ENCODE measurements around the gene RTKN2. TPM values are rescaled to one million over a fixed set of nuclear protein-coding genes. Genes with fewer than 3 reads are reported as not detected.

The RTKN2 gene
- total RNA-seq, 4 donors from 2014 or later, result 0.11 to 0.42 (median 0.39) TPM; not detected in 1

DNA sequence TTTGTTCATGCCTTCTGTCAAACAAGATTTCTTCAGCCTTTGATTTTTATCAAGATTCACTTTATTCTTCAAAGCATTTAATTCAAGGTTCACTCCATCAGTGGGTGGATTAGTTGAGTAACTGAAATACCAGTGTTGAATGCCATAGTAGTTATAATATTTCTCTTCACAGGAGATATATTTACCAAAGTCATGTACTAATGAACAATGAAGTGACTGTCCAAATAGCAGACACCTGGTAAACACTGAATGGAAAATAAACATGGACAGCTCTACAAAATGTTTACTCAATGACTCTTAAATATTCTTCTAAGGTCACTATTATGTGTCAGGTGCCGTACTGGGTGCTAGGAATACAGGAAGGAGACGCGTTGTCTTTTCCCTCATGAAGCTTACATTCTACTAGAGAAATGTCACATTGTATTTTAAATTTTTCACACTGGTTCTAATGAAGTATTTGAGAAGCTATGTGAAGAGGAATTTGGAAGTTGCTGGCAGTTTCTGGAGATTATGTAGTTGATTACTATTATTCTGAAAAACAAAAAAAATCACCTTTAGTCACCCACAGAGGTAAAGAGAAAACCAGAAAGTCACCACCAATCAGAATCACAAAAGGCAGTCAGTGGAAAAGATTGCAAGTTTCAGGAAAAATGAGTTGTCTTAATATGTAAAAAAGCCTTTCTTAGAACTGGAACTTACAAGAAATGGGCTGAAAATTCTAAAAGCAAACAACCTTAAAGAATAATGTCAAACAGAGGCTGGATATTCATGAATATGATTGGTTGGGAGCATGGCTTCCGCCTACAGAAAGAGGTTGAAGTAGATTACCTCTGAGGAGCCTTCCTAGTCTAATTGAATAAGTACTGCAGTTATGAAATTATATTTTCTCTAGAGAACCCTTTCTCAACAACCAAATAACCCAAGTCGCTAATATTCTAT, 84.5 kb downstream of the RTKN2 start:
- Histone ChIP-seq H3K36me3 (no peaks in the 10 kb centered on the region), H3K9me3 (no peaks in the 10 kb centered on the region), H3K4me1 (no peaks in the 10 kb centered on the region), H3K27me3 (no peaks in the 10 kb centered on the region), H3K27ac (replicated peaks in 1 of 4) (no peak overlapping the region), H3K4me3 (no peak overlapping the region)
- 92% methylated on average over 5 of the region's 5 CpGs for WGBS
- DNase-seq (ENCODE audit: extremely low spot score), result no peak
- no peak for TF ChIP-seq POLR2AphosphoS5 (IDR thresholded peaks at IDR 0.05)
- TF ChIP-seq EP300 (IDR thresholded peaks at IDR 0.05), result no peak
- TF ChIP-seq, protein P1, sequence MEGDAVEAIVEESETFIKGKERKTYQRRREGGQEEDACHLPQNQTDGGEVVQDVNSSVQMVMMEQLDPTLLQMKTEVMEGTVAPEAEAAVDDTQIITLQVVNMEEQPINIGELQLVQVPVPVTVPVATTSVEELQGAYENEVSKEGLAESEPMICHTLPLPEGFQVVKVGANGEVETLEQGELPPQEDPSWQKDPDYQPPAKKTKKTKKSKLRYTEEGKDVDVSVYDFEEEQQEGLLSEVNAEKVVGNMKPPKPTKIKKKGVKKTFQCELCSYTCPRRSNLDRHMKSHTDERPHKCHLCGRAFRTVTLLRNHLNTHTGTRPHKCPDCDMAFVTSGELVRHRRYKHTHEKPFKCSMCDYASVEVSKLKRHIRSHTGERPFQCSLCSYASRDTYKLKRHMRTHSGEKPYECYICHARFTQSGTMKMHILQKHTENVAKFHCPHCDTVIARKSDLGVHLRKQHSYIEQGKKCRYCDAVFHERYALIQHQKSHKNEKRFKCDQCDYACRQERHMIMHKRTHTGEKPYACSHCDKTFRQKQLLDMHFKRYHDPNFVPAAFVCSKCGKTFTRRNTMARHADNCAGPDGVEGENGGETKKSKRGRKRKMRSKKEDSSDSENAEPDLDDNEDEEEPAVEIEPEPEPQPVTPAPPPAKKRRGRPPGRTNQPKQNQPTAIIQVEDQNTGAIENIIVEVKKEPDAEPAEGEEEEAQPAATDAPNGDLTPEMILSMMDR (IDR thresholded peaks at IDR 0.05), result no peak
- no peak for TF ChIP-seq POLR2A (IDR thresholded peaks at IDR 0.05; ENCODE audit: low read depth)
- intact Hi-C loops (cut with DNase I), result no loop called here

DNA sequence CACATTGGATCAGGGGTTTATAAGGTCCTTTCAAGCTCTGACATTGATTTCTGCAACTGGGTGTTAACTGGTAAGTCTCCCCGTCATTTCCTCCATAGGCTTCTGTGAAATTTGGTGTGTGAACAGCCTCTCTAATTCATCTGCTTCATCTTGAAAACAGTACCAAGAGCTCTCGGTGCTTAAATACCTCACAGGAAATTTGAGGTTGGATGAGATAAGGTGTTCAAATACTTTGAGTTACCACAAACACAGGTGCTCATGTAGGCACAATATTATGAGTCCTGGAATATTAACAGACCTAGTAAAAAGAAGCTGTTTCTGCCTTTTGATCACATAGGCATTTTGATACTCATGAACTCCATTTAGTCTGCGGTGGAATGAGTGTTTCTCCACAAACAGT, 85.2 kb downstream of the RTKN2 start:
- Histone ChIP-seq H3K4me3 (no peak overlapping the region), H3K36me3 (no peaks in the 10 kb centered on the region), H3K4me1 (no peaks in the 10 kb centered on the region), H3K27ac (replicated peaks in 1 of 4) (no peak overlapping the region), H3K27me3 (no peaks in the 10 kb centered on the region), H3K9me3 (no peaks in the 10 kb centered on the region)
- TF ChIP-seq POLR2AphosphoS5 (IDR thresholded peaks at IDR 0.05) (no peak), POLR2A (IDR thresholded peaks at IDR 0.05; ENCODE audit: low read depth) (no peak), EP300 (IDR thresholded peaks at IDR 0.05) (no peak)
- TF ChIP-seq, protein P1 (IDR thresholded peaks at IDR 0.05), result no peak
- 78% methylated on average over 3 of the region's 3 CpGs for WGBS
- intact Hi-C loops (cut with DNase I), result no loop called here
- DNase-seq (ENCODE audit: extremely low spot score), result no peak

DNA sequence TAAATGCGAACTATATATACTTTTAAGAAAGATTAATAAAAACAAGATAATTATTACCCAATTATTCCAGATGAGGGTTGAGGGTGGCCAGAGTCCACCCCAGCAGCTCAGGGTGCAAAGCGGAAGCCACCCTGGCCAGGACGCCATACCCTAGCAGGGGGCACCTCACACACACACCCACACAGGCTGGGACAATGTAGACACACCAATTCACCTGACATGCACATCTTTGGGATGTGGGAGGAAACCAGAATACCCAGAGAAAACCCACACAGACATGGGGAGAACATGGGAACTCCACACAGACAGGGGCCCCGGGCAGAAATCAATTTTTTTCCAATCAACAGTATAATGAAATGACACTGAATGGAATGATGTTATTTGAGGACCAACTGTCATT, 86.0 kb downstream of the RTKN2 start:
- H3K27ac ChIP-seq (replicated peaks in 1 of 4), result no peak overlapping the region
- TF ChIP-seq, protein P1 (IDR thresholded peaks at IDR 0.05), result no peak
- TF ChIP-seq EP300 (IDR thresholded peaks at IDR 0.05) (no peak), POLR2AphosphoS5 (IDR thresholded peaks at IDR 0.05) (no peak), POLR2A (IDR thresholded peaks at IDR 0.05; ENCODE audit: low read depth) (no peak)
- no peak for DNase-seq (ENCODE audit: extremely low spot score)
- no peaks in the 10 kb centered on the region for H3K4me1 ChIP-seq
- no peaks in the 10 kb centered on the region for H3K27me3 ChIP-seq
- no peak overlapping the region for H3K4me3 ChIP-seq
- H3K9me3 ChIP-seq, result peaks cover 0 to 4% (median 0%) of the 10 kb centered on the region in 4 donors
- no peaks in the 10 kb centered on the region for H3K36me3 ChIP-seq
- intact Hi-C loops (cut with DNase I), result no loop called here
- WGBS, result 90% methylated on average over 4 of the region's 4 CpGs

DNA sequence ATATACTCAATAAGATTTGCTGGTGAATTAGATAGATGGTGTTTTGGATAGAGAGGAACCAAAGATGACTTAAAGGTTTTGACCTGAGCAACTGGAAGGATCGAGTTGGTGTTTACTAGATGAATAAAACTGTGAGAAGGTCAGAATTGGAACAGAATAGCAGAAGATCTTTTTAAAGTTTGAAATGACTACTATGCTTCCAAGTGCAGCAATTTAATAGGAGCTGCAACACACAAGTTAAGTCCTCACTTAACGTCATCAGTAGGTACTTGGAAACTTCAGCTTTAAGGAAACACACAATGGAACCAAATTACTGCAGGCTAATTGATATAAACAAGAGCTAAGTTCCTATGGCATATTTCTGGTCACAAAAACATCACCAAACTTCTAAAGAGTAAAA, 86.5 kb downstream of the RTKN2 start:
- TF ChIP-seq EP300 (IDR thresholded peaks at IDR 0.05), result no peak
- TF ChIP-seq, protein P1 (IDR thresholded peaks at IDR 0.05), result no peak
- no peak for TF ChIP-seq POLR2AphosphoS5 (IDR thresholded peaks at IDR 0.05)
- no peak for TF ChIP-seq POLR2A (IDR thresholded peaks at IDR 0.05; ENCODE audit: low read depth)
- Histone ChIP-seq H3K4me1 (no peaks in the 10 kb centered on the region), H3K4me3 (no peak overlapping the region), H3K36me3 (no peaks in the 10 kb centered on the region), H3K9me3 (peaks cover 0 to 6% (median 0%) of the 10 kb centered on the region in 4 donors), H3K27ac (replicated peaks in 1 of 4) (no peak overlapping the region), H3K27me3 (no peaks in the 10 kb centered on the region)
- DNase-seq (ENCODE audit: extremely low spot score), result no peak
- intact Hi-C loops (cut with DNase I), result no loop called here
- WGBS, result 60% methylated on average over 2 of the region's 2 CpGs
